HFFc6 (cell line): ENCODE results near the gene SUPV3L1. TPM values are rescaled to one million over a fixed set of nuclear protein-coding genes. Genes with fewer than 3 reads are reported as not detected.

ENCODE experiments used
- DNase-seq: peaks from one replicate; pipeline ENCODE4 v3.0.0-alpha.2; 2018
- H3K27ac Mint-ChIP-seq: 2 replicates; pipeline ENCODE4 v1.8.0; 2020; ENCODE audit warnings: mild to moderate bottlenecking, mixed read lengths
- H3K27me3 Mint-ChIP-seq: 2 replicates; pipeline ENCODE4 v1.8.0; 2021; ENCODE audit warnings: mild to moderate bottlenecking, moderate library complexity, mixed read lengths; ENCODE audit not compliant: insufficient read depth
- H3K36me3 Mint-ChIP-seq: 2 replicates; pipeline ENCODE4 v1.8.0; 2021; ENCODE audit warnings: low read depth, mixed read lengths
- H3K4me1 Mint-ChIP-seq: 2 replicates; pipeline ENCODE4 v1.8.0; 2020; ENCODE audit warnings: low read depth, mixed read lengths
- H3K4me3 Mint-ChIP-seq: 2 replicates; pipeline ENCODE4 v1.8.0; 2020; ENCODE audit warnings: mild to moderate bottlenecking, moderate library complexity, mixed read lengths
- H3K9me3 Mint-ChIP-seq: 2 replicates; pipeline ENCODE4 v1.8.0; 2020; ENCODE audit warnings: mild to moderate bottlenecking, mixed read lengths
- CTCF ChIP-seq: fragments of 200-600 bp; sonication (generic); IDR thresholded peaks from 2 replicates; pipeline ENCODE4 v1.5.0; 2021; ENCODE audit warnings: antibody characterized with exemption, mild to moderate bottlenecking
- total RNA-seq, 6 experiments: library from RNA; stranded (reverse); fragmentation: NEBNext Ultra II Directional; extraction: Animal tissue kit (Norgen Biotek cat#: 25700); gene quantifications; 2 replicates in 1 of 6; 3 replicates in 5 of 6; pipeline ENCODE4 v1.2.3, GENCODE V29; 2021

SUPV3L1 gene
- total RNA-seq, 6 experiments from 2014 or later, result 26.4 to 31.0 (median 28.9) TPM

GRCh38 chr10:69208761-69209160 lies 28.7 kb downstream of the SUPV3L1 start:
- DNase-seq, result no peak
- Mint-ChIP-seq H3K4me1 (no peaks in the 10 kb centered on the region), H3K4me3 (no peak overlapping the region), H3K36me3 (peaks cover 23% of the 10 kb centered on the region), H3K27ac (no peak overlapping the region), H3K9me3 (no peaks in the 10 kb centered on the region), H3K27me3 (no peaks in the 10 kb centered on the region)
- TF ChIP-seq CTCF, result no peak

GRCh38 chr10:69209787-69210484 lies 29.9 kb downstream of the SUPV3L1 start:
- H3K27ac Mint-ChIP-seq, result no peak overlapping the region

GRCh38 chr10:69211104-69211503 lies 31.1 kb downstream of the SUPV3L1 start:
- H3K4me3 Mint-ChIP-seq, result no peak overlapping the region
- no peaks in the 10 kb centered on the region for H3K9me3 Mint-ChIP-seq
- H3K27ac Mint-ChIP-seq, result no peak overlapping the region
- H3K36me3 Mint-ChIP-seq, result peaks cover 23% of the 10 kb centered on the region
- H3K27me3 Mint-ChIP-seq, result no peaks in the 10 kb centered on the region
- no peak for DNase-seq
- peaks cover 11% of the 10 kb centered on the region for H3K4me1 Mint-ChIP-seq
- TF ChIP-seq CTCF, result no peak

More at GRCh38 chr10:69209787-69210484, 29.9 kb downstream of the SUPV3L1 start:
- Mint-ChIP-seq H3K27me3 (no peaks in the 10 kb centered on the region), H3K36me3 (peaks cover 23% of the 10 kb centered on the region), H3K4me3 (no peak overlapping the region), H3K9me3 (no peaks in the 10 kb centered on the region), H3K4me1 (no peaks in the 10 kb centered on the region)
- TF ChIP-seq CTCF, result no peak
- DNase-seq, result no peak

GRCh38 chr10:69211524-69211923 lies 31.5 kb downstream of the SUPV3L1 start:
- Mint-ChIP-seq H3K27ac (no peak overlapping the region), H3K36me3 (peaks cover 19% of the 10 kb centered on the region), H3K27me3 (no peaks in the 10 kb centered on the region), H3K9me3 (no peaks in the 10 kb centered on the region), H3K4me1 (peaks cover 15% of the 10 kb centered on the region), H3K4me3 (no peak overlapping the region)
- TF ChIP-seq CTCF, result no peak
- DNase-seq, result no peak

GRCh38 chr10:69213591-69214311 lies 33.7 kb downstream of the SUPV3L1 start:
- DNase-seq, result no peak
- H3K27me3 Mint-ChIP-seq, result no peaks in the 10 kb centered on the region
- H3K36me3 Mint-ChIP-seq, result peaks cover 5% of the 10 kb centered on the region
- H3K4me3 Mint-ChIP-seq, result no peak overlapping the region
- peaks cover 30% of the 10 kb centered on the region for H3K4me1 Mint-ChIP-seq
- H3K9me3 Mint-ChIP-seq, result no peaks in the 10 kb centered on the region
- no peak for TF ChIP-seq CTCF
- no peak overlapping the region for H3K27ac Mint-ChIP-seq
